GM12878 (cell line): ENCODE measurements around the gene PODN. TPM values are rescaled to one million over a fixed set of nuclear protein-coding genes. Genes with fewer than 3 reads are reported as not detected.

Experiments
- ATAC-seq: fragments of 200-7000 bp; cut with Tn5 transposase; 3 replicates; pipeline ENCODE4 v1.9.1; 2020; ENCODE audit warnings: mild to moderate bottlenecking, moderate library complexity
- BruUV-seq: library from RNA; stranded (reverse); fragments of 400-500 nt; replicated peaks from 2 replicates; lab custom pipeline; 2021; lab: Mats Ljungman, UMichigan
- CTCF ChIA-PET: fragments of 300-600 bp; sonication (Branson Sonifier 250); formaldehyde crosslinking; extraction: SDS; loops from one replicate; lab custom pipeline; 2021; ENCODE audit warnings: inconsistent platforms; lab: Yijun Ruan, JAX
- POLR2A ChIA-PET: fragments of 350-600 bp; formaldehyde crosslinking; extraction: SDS; loops from one replicate; lab custom pipeline; 2021; ENCODE audit warnings: inconsistent platforms; lab: Charles Lee
- RAD21 ChIA-PET: fragments of 300-600 bp; sonication (Branson Sonifier 250); formaldehyde crosslinking; loops from one replicate; lab custom pipeline; 2023; ENCODE audit warnings: antibody characterized with exemption; ENCODE audit not compliant: unreplicated experiment; lab: Charles Lee
- SMC1A ChIA-PET: fragments of 300-600 bp; sonication (Branson Sonifier 250); formaldehyde crosslinking; loops from one replicate; lab custom pipeline; 2023; ENCODE audit not compliant: unreplicated experiment, uncharacterized antibody; lab: Charles Lee
- DNase-seq: peaks from one replicate; pipeline ENCODE4 v3.0.0-alpha.2; 2011; ENCODE audit warnings: low read depth, low spot score
- FAIRE-seq: peaks from 3 replicates; lab custom pipeline; 2011; peaks lifted over from hg19 to GRCh38; lab: Jason Lieb, UNC
- H2AFZ ChIP-seq: 2 replicates; pipeline ENCODE4 v1.6.0; 2011; ENCODE audit warnings: low read depth, low read length, control low read depth; ENCODE audit not compliant: control insufficient read depth
- H3K27ac ChIP-seq: 2 replicates; pipeline ENCODE4 v1.5.1; 2011; ENCODE audit warnings: control low read depth; ENCODE audit not compliant: control insufficient read depth, insufficient read depth
- H3K27me3 ChIP-seq, 2 experiments: replicated peaks in 1 of 2; 2 replicates each; pipeline versions ENCODE4 v1.6.0 to v1.6.1; 2011; ENCODE audit warnings: low read length in 1 of 2; ENCODE audit not compliant: control insufficient read depth in 2 of 2, insufficient read depth in 2 of 2
- H3K36me3 ChIP-seq, 2 experiments: 2 replicates each; pipeline ENCODE4 v1.5.1; 2011; ENCODE audit warnings: low read length in 1 of 2; ENCODE audit not compliant: control insufficient read depth in 2 of 2, insufficient read depth in 2 of 2
- H3K4me1 ChIP-seq: 2 replicates; pipeline ENCODE4 v1.6.1; 2011; ENCODE audit warnings: mild to moderate bottlenecking, low read length, moderate library complexity, mixed read lengths; ENCODE audit not compliant: control insufficient read depth, insufficient read depth
- H3K4me2 ChIP-seq: 2 replicates; pipeline ENCODE4 v1.6.0; 2011; ENCODE audit warnings: control low read depth; ENCODE audit not compliant: control insufficient read depth, insufficient read depth
- H3K4me3 ChIP-seq: fragments of 200-600 bp; sonication (generic); 2 replicates; pipeline ENCODE4 v1.5.1; 2016
- H3K79me2 ChIP-seq: 2 replicates; pipeline ENCODE4 v1.6.0; 2011; ENCODE audit warnings: low read length; ENCODE audit not compliant: control insufficient read depth, insufficient read depth
- H3K9ac ChIP-seq: 2 replicates; pipeline ENCODE4 v1.8.0; 2011; ENCODE audit warnings: low read length, control low read depth, mixed read lengths; ENCODE audit not compliant: control insufficient read depth, insufficient read depth
- H3K9me3 ChIP-seq: replicated peaks from 3 replicates; pipeline ENCODE4 v1.5.1; 2011; ENCODE audit warnings: mild to moderate bottlenecking, low read length; ENCODE audit not compliant: control insufficient read depth, insufficient read depth
- H4K20me1 ChIP-seq: 2 replicates; pipeline ENCODE4 v1.6.0; 2011; ENCODE audit not compliant: control insufficient read depth, insufficient read depth
- ASH2L ChIP-seq: fragments of 300-600, 200-600 bp; sonication (generic); IDR thresholded peaks from 2 replicates; pipeline ENCODE4 v1.6.1; 2017; ENCODE audit warnings: low read depth, mild to moderate bottlenecking, borderline replicate concordance
- NBN ChIP-seq: fragments of 450-650 bp; IDR thresholded peaks from 2 replicates; pipeline ENCODE4 v1.6.1; 2016
- NRF1 ChIP-seq: conservative IDR thresholded peaks from 2 replicates; pipeline ENCODE4 v1.6.1; 2011; ENCODE audit warnings: mild to moderate bottlenecking, low read depth, low read length, improper control_type of control experiment
- PAX8 ChIP-seq: fragments of 450-650 bp; IDR thresholded peaks from 2 replicates; pipeline ENCODE4 v1.6.1; 2017; ENCODE audit warnings: mild to moderate bottlenecking, moderate library complexity
- RAD51 ChIP-seq: fragments of 450-650 bp; IDR thresholded peaks from 2 replicates; pipeline ENCODE4 v1.6.1; 2016; ENCODE audit warnings: moderate library complexity, mild to moderate bottlenecking, inconsistent platforms
- TAF1 ChIP-seq: IDR thresholded peaks from 2 replicates; pipeline ENCODE4 v1.6.1; 2011; ENCODE audit warnings: mild to moderate bottlenecking, low read depth, low read length, borderline replicate concordance
- TARDBP ChIP-seq: IDR thresholded peaks from 2 replicates; pipeline ENCODE4 v1.6.1; 2016; ENCODE audit warnings: borderline replicate concordance
- YY1 ChIP-seq: IDR thresholded peaks from 2 replicates; pipeline ENCODE4 v1.6.1; 2011; ENCODE audit warnings: low read depth, mild to moderate bottlenecking, low read length
- ZNF217 ChIP-seq: fragments of 450-650 bp; IDR thresholded peaks from 2 replicates; pipeline ENCODE4 v1.6.1; 2017; ENCODE audit warnings: antibody characterized with exemption, mild to moderate bottlenecking
- WGBS: methylation state at CpG from one replicate; pipeline ENCODE4 v1.1.6; 2016; ENCODE audit warnings: low lambda C conversion rate; ENCODE audit not compliant: insufficient replicate concordance, insufficient coverage; ENCODE audit errors: missing lambda C conversion rate; 5-methylcytosine and 5-hydroxymethylcytosine counted together
- in situ Hi-C: fragments of 300-500 bp; cut with MboI; formaldehyde crosslinking; loops from 9 replicates; pipeline ENCODE4 v1.14.3; 2018; ENCODE audit warnings: mixed read lengths
- intact Hi-C: fragments of 100-400 bp; cut with micrococcal nuclease; formaldehyde crosslinking; loops from one replicate; pipeline ENCODE4 v1.14.2; 2022; ENCODE audit not compliant: unreplicated experiment
- polyA plus RNA-seq, 11 experiments: library from polyadenylated mRNA; depleted of rRNA in 4 of 11; unstranded in 6 of 11; stranded (reverse) in 5 of 11; fragments of >200 nt; fragmentation: Nextera tagmentation in 4 of 11; fragmentation: Illumina TruSeq in 1 of 11; extraction: Ambion mirVana in 4 of 11; extraction: Trizol in 1 of 11; gene quantifications; 1 replicate in 1 of 11; 2 replicates in 10 of 11; pipeline versions ENCODE4 v1.2.1 to v1.2.3, GENCODE V29; 2011 to 2016; ENCODE audit warnings: inconsistent platforms in 2 of 11, missing spikeins in 2 of 11, low read depth in 1 of 11
- total RNA-seq, 4 experiments: library from RNA; depleted of rRNA in 3 of 4; stranded (reverse); fragments of >200 nt in 3 of 4; fragmentation: Illumina TruSeq in 1 of 4; extraction: Trizol in 1 of 4; gene quantifications; 2 replicates each; pipeline versions ENCODE4 v1.2.1 to v1.2.3, GENCODE V29; 2013 to 2021
- TF ChIP-seq, protein P1 (sequence below): fragments of 450-650 bp; IDR thresholded peaks from 2 replicates; pipeline ENCODE4 v1.6.1; 2016; ENCODE audit warnings: mild to moderate bottlenecking, moderate library complexity, borderline replicate concordance

Gene PODN
- total and polyA plus RNA-seq, 10 of the 15 experiments (the other 5 are each of a cell fraction or from before 2014, with no cell fraction given) = 0.10 TPM; not detected in 9

DNA sequence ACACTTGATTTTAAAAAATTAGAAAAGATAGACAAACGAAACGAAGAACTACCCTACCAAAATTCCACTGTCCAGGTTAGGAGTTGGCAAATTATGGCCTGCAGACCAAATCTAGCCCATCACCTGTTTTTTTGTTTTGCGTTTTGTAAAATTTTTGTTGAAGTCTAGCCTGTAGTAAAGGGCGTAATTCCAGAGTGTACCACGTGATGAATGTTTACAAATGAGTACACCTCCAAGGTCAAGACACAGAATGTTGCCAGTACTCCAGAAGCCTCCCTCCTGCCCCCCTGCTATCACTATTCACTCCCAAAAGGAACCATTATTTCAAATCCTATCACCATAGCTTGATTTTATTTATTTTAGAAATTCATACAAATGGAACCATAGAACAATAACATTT, 17.1 kb upstream of the PODN start:
- intact Hi-C loops = no loop called here
- no peaks in the 10 kb centered on the region for H3K79me2 ChIP-seq
- ChIA-PET RAD21 (no interaction called here), SMC1A (no interaction called here), CTCF (interaction anchor here (1.5 kb wide), 1 partner anchor 9 kb away, joined by 3 read pairs; no protein-coding TSS in a partner anchor), POLR2A (interaction anchor here (0.5 kb wide), 1 partner anchor 177 kb away, joined by 3 read pairs; no protein-coding TSS in a partner anchor)
- no peaks in the 10 kb centered on the region for H3K4me1 ChIP-seq
- no peak for ATAC-seq
- no TSS peak for BruUV-seq
- TF ChIP-seq TAF1 = no peak
- no peak overlapping the region for H3K4me3 ChIP-seq
- H3K9me3 ChIP-seq = no peaks in the 10 kb centered on the region
- no peaks in the 10 kb centered on the region for H3K27me3 ChIP-seq
- H3K4me2 ChIP-seq = no peak overlapping the region
- H4K20me1 ChIP-seq = no peaks in the 10 kb centered on the region
- DNase-seq = no peak
- H3K9ac ChIP-seq = no peak overlapping the region
- WGBS = 85% methylated on average over 5 of the region's 5 CpGs
- in situ Hi-C loops = no loop called here
- FAIRE-seq = no peak
- H2AFZ ChIP-seq = no peak overlapping the region
- peaks cover 2 to 6% of the 10 kb centered on the region in 2 experiments for H3K36me3 ChIP-seq
- no peak overlapping the region for H3K27ac ChIP-seq

DNA sequence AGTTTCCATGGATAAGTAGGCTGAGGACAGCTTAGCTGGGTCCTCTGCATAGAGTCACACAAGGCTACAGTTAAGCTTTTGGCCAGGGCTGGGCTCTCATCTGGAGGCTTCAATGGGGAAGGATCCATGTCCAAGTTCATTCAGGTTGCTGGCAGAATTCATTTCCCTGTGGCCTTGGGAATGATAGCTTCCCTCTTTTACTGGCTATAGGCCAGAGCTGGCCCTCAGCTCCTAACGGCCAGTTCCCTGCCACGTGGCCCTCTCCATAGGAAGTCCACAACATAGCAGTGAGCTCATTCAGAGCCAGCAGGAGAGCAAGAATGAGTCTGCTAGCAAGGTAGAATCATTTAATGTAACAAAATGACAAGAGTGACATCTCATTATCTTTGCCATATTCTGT, 15.1 kb upstream of the PODN start:
- Histone ChIP-seq H3K36me3 (peaks cover 2 to 7% of the 10 kb centered on the region in 2 experiments; a peak in 3 of 4 replicates), H3K9ac (no peak overlapping the region), H2AFZ (no peak overlapping the region), H3K4me2 (no peak overlapping the region), H4K20me1 (no peaks in the 10 kb centered on the region), H3K79me2 (no peaks in the 10 kb centered on the region), H3K27ac (no peak overlapping the region), H3K4me3 (no peak overlapping the region), H3K27me3 (no peaks in the 10 kb centered on the region), H3K4me1 (no peaks in the 10 kb centered on the region), H3K9me3 (no peaks in the 10 kb centered on the region)
- in situ Hi-C loops (no loop called here), intact Hi-C loops (no loop called here)
- TF ChIP-seq RAD51 (no peak), NRF1 (no peak), ZNF217 (no peak), NBN (no peak), ASH2L (no peak), TARDBP (no peak), YY1 (no peak), PAX8 (no peak)
- TF ChIP-seq, protein P1, sequence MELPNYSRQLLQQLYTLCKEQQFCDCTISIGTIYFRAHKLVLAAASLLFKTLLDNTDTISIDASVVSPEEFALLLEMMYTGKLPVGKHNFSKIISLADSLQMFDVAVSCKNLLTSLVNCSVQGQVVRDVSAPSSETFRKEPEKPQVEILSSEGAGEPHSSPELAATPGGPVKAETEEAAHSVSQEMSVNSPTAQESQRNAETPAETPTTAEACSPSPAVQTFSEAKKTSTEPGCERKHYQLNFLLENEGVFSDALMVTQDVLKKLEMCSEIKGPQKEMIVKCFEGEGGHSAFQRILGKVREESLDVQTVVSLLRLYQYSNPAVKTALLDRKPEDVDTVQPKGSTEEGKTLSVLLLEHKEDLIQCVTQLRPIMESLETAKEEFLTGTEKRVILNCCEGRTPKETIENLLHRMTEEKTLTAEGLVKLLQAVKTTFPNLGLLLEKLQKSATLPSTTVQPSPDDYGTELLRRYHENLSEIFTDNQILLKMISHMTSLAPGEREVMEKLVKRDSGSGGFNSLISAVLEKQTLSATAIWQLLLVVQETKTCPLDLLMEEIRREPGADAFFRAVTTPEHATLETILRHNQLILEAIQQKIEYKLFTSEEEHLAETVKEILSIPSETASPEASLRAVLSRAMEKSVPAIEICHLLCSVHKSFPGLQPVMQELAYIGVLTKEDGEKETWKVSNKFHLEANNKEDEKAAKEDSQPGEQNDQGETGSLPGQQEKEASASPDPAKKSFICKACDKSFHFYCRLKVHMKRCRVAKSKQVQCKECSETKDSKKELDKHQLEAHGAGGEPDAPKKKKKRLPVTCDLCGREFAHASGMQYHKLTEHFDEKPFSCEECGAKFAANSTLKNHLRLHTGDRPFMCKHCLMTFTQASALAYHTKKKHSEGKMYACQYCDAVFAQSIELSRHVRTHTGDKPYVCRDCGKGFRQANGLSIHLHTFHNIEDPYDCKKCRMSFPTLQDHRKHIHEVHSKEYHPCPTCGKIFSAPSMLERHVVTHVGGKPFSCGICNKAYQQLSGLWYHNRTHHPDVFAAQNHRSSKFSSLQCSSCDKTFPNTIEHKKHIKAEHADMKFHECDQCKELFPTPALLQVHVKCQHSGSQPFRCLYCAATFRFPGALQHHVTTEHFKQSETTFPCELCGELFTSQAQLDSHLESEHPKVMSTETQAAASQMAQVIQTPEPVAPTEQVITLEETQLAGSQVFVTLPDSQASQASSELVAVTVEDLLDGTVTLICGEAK = no peak
- DNase-seq = no peak
- WGBS = 60% methylated on average over 2 of the region's 2 CpGs
- ChIA-PET RAD21 (interaction anchor here (0.5 to 1.6 kb wide), 2 partner anchors 20 to 179 kb away, joined by 3 to 6 read pairs; no protein-coding TSS in a partner anchor), POLR2A (no interaction called here), SMC1A (interaction anchor here (1.0 to 1.3 kb wide), 2 partner anchors 28 to 1005 kb away, joined by 3 to 4 read pairs; no protein-coding TSS in a partner anchor), CTCF (interaction anchor here (0.7 kb wide), 1 partner anchor 13 kb away, joined by 4 read pairs; no protein-coding TSS in a partner anchor)
- FAIRE-seq = no peak
- no peak for ATAC-seq
- no TSS peak for BruUV-seq
